HPDE6-E6E7 (cell line): ENCODE results near the gene CER1.
"Not testable (repeated sequence)": the region's sequence is repeated elsewhere in the genome, so short reads cannot be mapped to it uniquely, and the experiment has no call there.

ENCODE experiments used
- DNase-seq: peaks from one replicate; pipeline ENCODE4 v3.0.0; 2011; ENCODE audit warnings: missing footprints; ENCODE audit errors: extremely low spot score

The CER1 gene

GRCh38 chr9:14715102-14715501 is 7.4 kb downstream of the CER1 start:
- no peak for DNase-seq

- DNase-seq, result peak; percentile 42
Observed at GRCh38 chr9:14713187-14713767, 9.3 kb downstream of the CER1 start.

- DNase-seq, result no peak
Observed at GRCh38 chr9:14710804-14711203, 11.7 kb downstream of the CER1 start.

- no peak for DNase-seq
Observed at GRCh38 chr9:14706530-14707140, 15.9 kb downstream of the CER1 start.

GRCh38 chr9:14705079-14705478 is 17.5 kb downstream of the CER1 start:
- DNase-seq, result no peak

GRCh38 chr9:14704281-14704680 is 18.3 kb downstream of the CER1 start:
- DNase-seq, result no peak

- no peak for DNase-seq
Observed at GRCh38 chr9:14702200-14702720, 20.3 kb downstream of the CER1 start.

- peak; percentile 42 for DNase-seq
Observed at GRCh38 chr9:14693251-14693861, 29.2 kb downstream of the CER1 start, which contains the start of gene ZDHHC21. ZDHHC21 (minus strand) TSS chr9:14693432; CDS start chr9:14674340, 19,092 bp downstream.

GRCh38 chr9:14692470-14693250 is 29.9 kb downstream of the CER1 start:
- DNase-seq, result peak; percentile 9

- DNase-seq, result no peak
Observed at GRCh38 chr9:14690948-14691730, 31.4 kb downstream of the CER1 start.

- no peak for DNase-seq
Observed at GRCh38 chr9:14687042-14687719, 35.4 kb downstream of the CER1 start.

- DNase-seq, result no peak
Observed at GRCh38 chr9:14686168-14686567, 36.4 kb downstream of the CER1 start.

- DNase-seq, result not testable (repeated sequence)
Observed at GRCh38 chr9:14682616-14683015, 39.9 kb downstream of the CER1 start.

- no peak for DNase-seq
Observed at GRCh38 chr9:14678776-14679175, 43.8 kb downstream of the CER1 start.

GRCh38 chr9:14677872-14678271 is 44.7 kb downstream of the CER1 start:
- no peak for DNase-seq

- DNase-seq, result no peak
Observed at GRCh38 chr9:14677396-14677795, 45.1 kb downstream of the CER1 start.

GRCh38 chr9:14674630-14675029 is 47.9 kb downstream of the CER1 start:
- no peak for DNase-seq

GRCh38 chr9:14671377-14671776 is 51.2 kb downstream of the CER1 start:
- no peak for DNase-seq

- no peak for DNase-seq
Observed at GRCh38 chr9:14670718-14671117, 51.8 kb downstream of the CER1 start.
